ENCODE measurements around the gene ADAMTS15. TPM values are rescaled to one million over a fixed set of nuclear protein-coding genes. Genes with fewer than 3 reads are reported as not detected.

ADAMTS15 gene
- total and polyA plus RNA-seq, 10 of the 15 experiments (the other 5 are each of a cell fraction or from before 2014, with no cell fraction given): not detected

GRCh38 chr11:130407978-130408377, 40.5 kb upstream of the ADAMTS15 start:
- WGBS (ENCODE audit: insufficient coverage, insufficient replicate concordance, low lambda C conversion rate, missing lambda C conversion rate): 18% methylated on average over 7 of the region's 7 CpGs
- in situ Hi-C loops (cut with MboI): no loop called here
- ChIA-PET SMC1A (ENCODE audit: uncharacterized antibody, unreplicated experiment) (no interaction called here), CTCF (no interaction called here), RAD21 (ENCODE audit: unreplicated experiment) (no interaction called here), POLR2A (no interaction called here)
- no peaks in the 10 kb centered on the region for H3K79me2 ChIP-seq (ENCODE audit: control insufficient read depth, insufficient read depth, low read length)
- intact Hi-C loops (cut with micrococcal nuclease; ENCODE audit: unreplicated experiment): no loop called here
- H3K4me3 ChIP-seq: no peak overlapping the region
- BruUV-seq (replicated peaks): no TSS peak
- H2AFZ ChIP-seq (ENCODE audit: control insufficient read depth, low read depth, low read length): no peak overlapping the region
- H3K9me3 ChIP-seq (replicated peaks; ENCODE audit: control insufficient read depth, insufficient read depth, low read length): no peaks in the 10 kb centered on the region
- no peaks in the 10 kb centered on the region for H4K20me1 ChIP-seq (ENCODE audit: control insufficient read depth, insufficient read depth)
- no peak overlapping the region for H3K4me2 ChIP-seq (ENCODE audit: control insufficient read depth, insufficient read depth)
- no peak for FAIRE-seq
- H3K27ac ChIP-seq (ENCODE audit: control insufficient read depth, insufficient read depth): no peak overlapping the region
- no peaks in the 10 kb centered on the region for H3K4me1 ChIP-seq (ENCODE audit: control insufficient read depth, insufficient read depth, low read length)
- H3K27me3 ChIP-seq (replicated peaks in 1 of 2; ENCODE audit: control insufficient read depth in 2 of 2, insufficient read depth in 2 of 2, low read length in 1 of 2): peaks cover 0 to 1% of the 10 kb centered on the region in 2 experiments; a peak in 2 of 4 replicates
- no peak for DNase-seq (ENCODE audit: low read depth, low spot score)
- H3K36me3 ChIP-seq (ENCODE audit: control insufficient read depth in 2 of 2, insufficient read depth in 2 of 2, low read length in 1 of 2): no peaks in the 10 kb centered on the region
- TF ChIP-seq MTA2 (IDR thresholded peaks at IDR 0.05; ENCODE audit: low read depth): no peak
- TF ChIP-seq ATF7 (IDR thresholded peaks at IDR 0.05; ENCODE audit: low read depth): no peak
- TF ChIP-seq SUZ12 (IDR thresholded peaks at IDR 0.05; ENCODE audit: unreplicated experiment): no peak
- TF ChIP-seq PAX8 (IDR thresholded peaks at IDR 0.05): no peak
- TF ChIP-seq SUPT20H (IDR thresholded peaks at IDR 0.05; ENCODE audit: borderline replicate concordance, control insufficient read depth, low read depth, low read length): no peak
- TF ChIP-seq SREBF1 (IDR thresholded peaks at IDR 0.05; ENCODE audit: low read length): no peak
- no peak for TF ChIP-seq NR2C2 (IDR thresholded peaks at IDR 0.05; ENCODE audit: borderline replicate concordance, control insufficient read depth, insufficient read length, low read depth)
- no peak for TF ChIP-seq CTCF (IDR thresholded peaks at IDR 0.05 in 2 of 3, conservative IDR thresholded peaks at IDR 0.05 in 1 of 3; ENCODE audit: control insufficient read depth in 2 of 3, extremely low read depth in 1 of 3, insufficient read depth in 1 of 3, low read depth in 3 of 3, low read length in 3 of 3)
- no peak for TF ChIP-seq WRNIP1 (IDR thresholded peaks at IDR 0.05; ENCODE audit: borderline replicate concordance, low read depth, low read length)
- no peak for TF ChIP-seq STAT1 (conservative IDR thresholded peaks at IDR 0.05)
- no peak for TF ChIP-seq RAD51 (IDR thresholded peaks at IDR 0.05)
- no peak for TF ChIP-seq CEBPB (IDR thresholded peaks at IDR 0.05; ENCODE audit: borderline replicate concordance in 1 of 2, low read depth in 2 of 2, low read length in 2 of 2)
- TF ChIP-seq CHD4 (IDR thresholded peaks at IDR 0.05): no peak
- no peak for TF ChIP-seq ZNF207 (IDR thresholded peaks at IDR 0.05; ENCODE audit: borderline replicate concordance)
- TF ChIP-seq IKZF2 (IDR thresholded peaks at IDR 0.05): no peak
- TF ChIP-seq SP1 (IDR thresholded peaks at IDR 0.05; ENCODE audit: low read depth, low read length): no peak
- no peak for TF ChIP-seq SMARCA5 (IDR thresholded peaks at IDR 0.05)
- TF ChIP-seq JUNB (IDR thresholded peaks at IDR 0.05): no peak
- no peak overlapping the region for H3K9ac ChIP-seq (ENCODE audit: control insufficient read depth, insufficient read depth, low read length)
- ATAC-seq: no peak
